GM18511 (cell line): ENCODE results near the gene MYO6.

Source experiments
- ATAC-seq: cut with Tn5 transposase; IDR thresholded peaks from one replicate; pipeline ENCODE4 v1.9.1; 2021; ENCODE audit warnings: mild to moderate bottlenecking, moderate library complexity; ENCODE audit not compliant: unreplicated experiment

The MYO6 gene

GRCh38 chr6:75819776-75820487, 70.9 kb downstream of the MYO6 start:
- ATAC-seq: no peak

- ATAC-seq: peak; percentile 87
Observed at GRCh38 chr6:75824160-75824559, 75.1 kb downstream of the MYO6 start.

DNA sequence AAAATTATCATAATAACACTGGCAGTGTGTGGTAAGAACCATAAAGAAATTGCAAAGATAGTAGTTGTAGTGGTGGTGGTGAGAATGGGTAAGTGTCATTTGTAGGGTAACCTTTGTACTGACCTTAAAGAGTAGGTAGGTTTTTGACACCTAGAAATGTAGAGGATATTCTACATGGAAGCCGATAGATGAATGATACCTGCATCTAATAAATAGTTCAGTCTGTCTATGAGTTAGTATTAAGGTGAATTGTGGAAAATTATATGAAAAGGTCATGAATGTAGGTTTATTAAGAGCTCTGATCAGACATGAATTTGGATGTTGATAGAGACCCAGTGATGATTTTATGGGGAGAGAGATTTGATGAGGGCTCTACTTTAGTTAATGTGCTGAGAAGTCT, 78.1 kb downstream of the MYO6 start:
- ATAC-seq: no peak

DNA sequence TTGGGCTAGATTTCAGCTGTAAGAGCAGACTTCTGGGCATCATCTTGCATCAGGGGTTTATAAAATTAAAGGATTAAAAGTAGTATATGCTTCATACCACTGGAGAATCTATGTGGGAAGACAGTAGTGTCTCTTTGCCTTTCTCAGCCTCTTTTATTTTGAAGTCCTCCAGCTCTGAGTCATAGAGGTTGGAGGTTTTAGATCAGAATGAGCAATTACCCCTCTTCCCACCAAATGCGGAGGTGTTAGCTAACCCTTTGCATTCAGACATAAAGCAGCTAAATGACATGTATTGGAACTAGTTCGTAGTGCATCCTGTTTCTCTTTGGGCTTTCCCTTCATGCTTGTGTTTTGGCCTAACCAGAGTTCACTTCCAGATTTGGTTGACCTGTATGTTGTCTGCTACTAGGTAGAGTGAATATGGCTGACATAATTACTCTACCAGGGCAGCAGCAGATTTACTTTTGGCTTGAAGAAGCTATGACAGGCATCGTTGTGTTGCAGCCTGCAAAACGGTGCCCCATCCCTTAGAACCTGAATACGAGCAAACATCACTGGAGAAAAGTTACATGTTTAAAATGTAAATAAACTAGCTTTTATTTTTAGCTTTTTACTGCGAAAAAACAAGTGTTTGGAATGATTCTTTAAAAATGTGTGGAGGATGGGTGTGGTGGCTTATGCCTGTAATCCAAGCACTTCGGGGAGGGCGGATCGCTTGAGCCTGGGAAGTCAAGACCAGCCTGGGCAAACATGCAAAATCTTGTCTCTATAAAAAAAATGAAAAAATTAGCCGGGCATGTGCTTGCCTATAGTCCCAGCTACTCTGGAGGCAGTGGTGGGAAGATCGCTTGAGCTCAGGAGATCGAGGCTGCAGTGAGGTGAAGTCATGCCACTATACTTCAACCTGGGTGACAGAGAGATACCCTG, 82.2 kb downstream of the MYO6 start:
- no peak for ATAC-seq

GRCh38 chr6:75834447-75834846, 85.4 kb downstream of the MYO6 start:
- ATAC-seq: no peak

DNA sequence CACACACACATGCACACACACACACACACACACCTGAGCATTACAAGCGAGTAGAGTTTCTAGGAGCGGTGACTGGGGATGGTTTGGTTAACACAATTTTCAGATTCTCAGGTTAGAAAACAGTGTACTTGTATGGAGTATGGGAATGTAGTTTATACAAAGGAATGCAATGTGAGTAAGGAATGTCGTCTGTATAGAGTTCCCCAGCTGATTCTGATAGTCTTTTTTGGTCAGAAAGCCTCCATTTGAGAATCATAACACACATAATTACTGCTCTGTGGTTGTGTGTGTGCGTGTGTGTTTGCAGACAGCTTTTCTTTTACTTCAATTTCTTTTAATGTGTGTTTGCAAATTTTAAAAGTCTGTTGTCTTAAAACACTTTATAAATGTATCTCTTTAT, 93.2 kb downstream of the MYO6 start:
- no peak for ATAC-seq

DNA sequence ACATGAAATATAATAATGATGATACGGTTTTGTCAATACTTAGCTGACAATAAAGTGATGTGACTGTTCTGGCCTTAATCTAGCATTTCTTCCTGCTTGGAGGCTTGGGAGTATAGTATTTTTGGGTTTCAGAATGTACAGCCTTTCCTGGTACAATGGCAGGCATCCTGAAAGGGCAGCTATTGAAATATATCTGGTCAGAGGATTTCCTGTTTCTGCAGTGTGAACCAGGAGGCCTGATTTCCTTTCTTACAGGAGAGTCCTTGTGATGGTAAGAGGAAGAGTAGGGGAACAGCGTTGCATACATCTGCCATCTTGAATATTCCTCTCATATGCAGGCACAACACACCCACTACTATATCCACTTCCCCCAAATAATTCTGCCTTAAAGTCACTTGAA, 93.7 kb downstream of the MYO6 start:
- no peak for ATAC-seq

DNA sequence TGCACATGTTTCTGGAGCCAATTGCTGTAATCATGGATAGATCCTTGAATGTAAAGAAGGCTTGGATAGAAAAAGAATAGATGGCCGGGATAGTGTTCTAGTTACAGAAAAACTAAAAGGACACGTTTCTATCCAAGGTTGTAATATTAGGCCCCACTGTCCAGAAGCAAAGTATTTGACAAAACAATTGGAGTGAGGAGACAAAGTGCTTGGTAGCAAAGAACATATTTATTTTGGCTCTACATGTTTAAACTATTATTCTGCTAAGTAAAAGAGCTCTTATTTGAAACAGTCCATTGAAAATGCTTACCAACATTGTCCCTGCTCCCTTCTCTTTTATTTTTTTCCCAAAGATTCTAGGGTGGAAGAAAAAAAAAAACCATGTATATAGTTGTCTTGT, 94.4 kb downstream of the MYO6 start:
- no peak for ATAC-seq

- no peak for ATAC-seq
Observed at GRCh38 chr6:75848274-75848673, 99.2 kb downstream of the MYO6 start.

DNA sequence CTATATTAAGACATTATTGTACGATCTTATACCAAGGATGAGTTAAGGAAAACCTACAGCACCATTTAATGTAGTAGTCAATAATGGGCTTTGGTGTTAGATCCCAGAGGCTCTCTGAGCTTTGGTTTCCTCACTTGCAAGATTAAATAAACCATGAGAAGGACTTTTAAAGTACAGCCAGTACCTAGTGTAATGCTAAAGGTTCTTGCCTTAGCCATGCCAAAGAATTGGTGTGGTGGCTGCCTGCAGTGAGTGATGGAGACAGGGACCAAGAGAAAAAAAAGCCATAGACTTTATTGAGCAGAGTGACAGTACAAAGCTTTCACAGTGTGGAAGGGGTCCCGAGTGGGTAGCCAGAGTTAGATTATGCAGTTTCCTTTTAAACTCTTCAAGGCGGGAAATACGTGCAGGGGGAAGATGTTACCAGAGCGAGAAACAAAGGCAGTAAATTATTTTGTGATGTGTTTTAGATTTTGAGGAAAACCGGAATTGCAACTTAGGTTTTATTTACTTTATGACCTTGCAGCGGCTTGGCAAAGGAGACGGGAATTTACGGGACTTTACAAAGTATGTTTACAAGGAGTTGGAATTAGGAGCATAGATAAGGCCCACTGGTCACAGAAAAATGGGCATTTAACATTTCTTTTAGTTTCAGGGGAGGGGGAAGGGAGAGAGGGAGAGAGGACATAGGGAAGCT, 100.4 kb downstream of the MYO6 start:
- ATAC-seq: no peak

DNA sequence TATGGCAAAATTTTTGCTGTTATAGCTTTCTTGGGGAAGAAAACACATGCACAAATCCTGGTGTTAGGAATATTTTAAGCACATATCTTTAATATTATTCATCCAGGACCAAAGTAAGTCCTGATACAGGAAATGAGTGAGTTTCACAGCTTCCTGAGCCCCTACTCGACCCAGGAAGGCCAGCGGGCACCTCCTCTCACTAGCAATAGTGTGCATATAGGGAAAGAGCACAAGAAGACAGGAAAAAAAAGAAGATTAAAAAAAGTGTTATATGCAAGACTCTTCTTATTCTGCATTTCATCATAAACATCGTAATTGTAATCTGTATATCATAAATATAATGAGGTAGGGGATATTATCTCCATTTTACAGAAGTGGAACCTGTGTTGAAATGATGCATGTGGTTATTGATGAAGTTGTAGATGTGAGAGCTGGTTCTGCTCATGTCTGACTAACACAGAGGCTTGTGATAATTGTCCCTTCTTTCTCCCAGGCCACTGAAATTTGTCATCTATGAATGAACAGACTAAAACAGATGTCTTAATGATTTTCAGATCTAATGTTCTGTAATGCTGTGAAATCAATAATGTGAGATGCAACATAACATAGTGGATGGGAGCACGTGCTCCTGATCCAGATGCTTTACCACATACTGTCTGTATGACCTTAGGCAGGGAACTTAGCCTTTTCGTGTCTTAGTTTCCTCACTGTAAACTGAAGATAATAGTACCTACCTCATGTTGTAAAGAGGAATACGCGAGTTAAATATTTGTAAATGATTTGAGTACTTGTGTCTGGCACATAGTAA, 101.2 kb downstream of the MYO6 start:
- ATAC-seq: no peak

DNA sequence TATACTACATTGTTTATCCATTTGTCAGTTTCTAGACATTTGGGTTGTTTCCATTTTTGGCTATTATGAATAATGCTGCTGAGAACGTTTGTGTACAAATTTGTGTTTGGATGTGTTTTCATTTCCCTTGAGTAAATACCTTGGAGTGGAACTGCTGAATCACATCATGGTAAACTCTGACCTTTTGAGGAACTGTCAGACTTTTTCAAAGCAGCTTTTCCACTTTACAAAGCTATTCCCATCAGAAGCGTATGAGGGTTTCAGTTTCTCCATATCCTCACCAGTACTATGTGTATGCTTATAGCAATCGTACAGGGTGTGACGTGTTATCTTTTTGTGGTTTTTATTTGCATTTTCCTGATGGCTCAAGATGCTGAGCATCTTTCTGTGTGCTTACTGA, 103.7 kb downstream of the MYO6 start:
- ATAC-seq: no peak

DNA sequence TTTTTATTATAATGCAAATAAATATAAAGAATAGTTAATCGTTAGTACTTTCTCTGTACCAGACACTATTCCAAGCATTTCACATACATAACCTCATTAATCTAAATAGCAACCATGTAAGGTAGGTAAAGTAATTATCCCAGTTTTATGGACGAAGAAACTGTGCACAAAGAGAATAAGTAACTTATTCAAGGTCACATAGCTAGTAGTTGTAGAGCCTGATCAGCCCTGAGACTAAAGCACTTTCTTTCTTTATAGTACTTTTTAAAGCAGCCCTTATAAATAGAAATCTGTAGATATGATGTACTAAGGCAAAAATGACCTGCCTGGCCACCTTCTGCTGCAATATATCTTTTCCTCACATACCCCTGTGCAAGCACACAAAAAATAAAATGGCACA, 104.8 kb downstream of the MYO6 start:
- no peak for ATAC-seq

DNA sequence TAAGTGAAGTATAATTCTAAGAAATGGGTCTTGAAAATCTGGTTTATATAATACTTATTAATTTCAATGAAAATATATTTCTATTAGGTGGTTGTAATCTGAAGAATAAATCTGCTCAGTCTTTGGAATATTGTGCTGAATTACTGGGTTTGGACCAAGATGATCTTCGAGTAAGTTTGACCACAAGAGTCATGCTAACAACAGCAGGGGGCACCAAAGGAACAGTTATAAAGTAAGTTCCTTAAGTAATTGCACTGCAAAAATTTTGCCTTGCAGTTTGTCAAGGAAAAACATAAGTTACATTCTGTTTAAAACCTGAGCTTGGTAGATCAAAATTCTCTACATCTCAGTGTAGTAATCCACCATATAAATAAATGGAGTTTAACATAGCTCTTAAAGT, 106.0 kb downstream of the MYO6 start:
- ATAC-seq: no peak

DNA sequence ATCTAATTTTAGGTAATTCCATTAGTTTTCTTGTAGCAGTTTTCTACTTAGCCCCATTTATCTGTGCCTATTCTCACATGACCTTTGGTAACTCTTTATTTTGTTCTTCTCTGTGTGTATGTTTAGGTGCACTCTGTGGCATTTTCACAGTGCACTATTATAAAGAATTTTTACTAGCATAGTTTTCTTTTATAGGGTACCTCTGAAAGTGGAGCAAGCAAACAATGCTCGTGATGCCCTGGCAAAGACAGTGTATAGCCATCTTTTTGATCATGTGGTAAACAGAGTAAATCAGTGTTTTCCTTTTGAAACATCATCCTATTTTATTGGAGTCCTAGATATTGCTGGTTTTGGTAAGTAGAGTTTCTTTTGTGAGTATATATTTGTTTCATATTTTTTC, 107.9 kb downstream of the MYO6 start:
- ATAC-seq: no peak

- ATAC-seq: no peak
Observed at GRCh38 chr6:75863001-75863400, 114.0 kb downstream of the MYO6 start.

DNA sequence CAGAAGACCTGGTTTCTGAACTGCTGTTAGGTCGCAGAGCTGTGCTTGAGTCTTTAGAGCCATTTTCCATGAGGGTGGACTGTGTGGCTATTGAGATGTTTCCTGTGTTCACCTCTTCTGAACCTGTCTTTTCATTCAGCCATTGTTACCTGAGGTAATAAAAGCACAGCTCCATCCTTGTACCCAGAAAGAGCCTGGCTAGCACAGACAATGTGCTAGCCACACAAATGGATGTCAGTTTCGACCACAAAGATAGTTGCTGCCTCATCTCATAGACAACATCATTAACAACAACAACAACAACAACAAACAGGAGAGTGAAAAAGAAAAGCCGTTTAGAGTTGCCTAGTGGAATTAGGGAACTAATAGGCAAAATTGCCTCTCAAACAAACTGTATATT, 114.7 kb downstream of the MYO6 start:
- ATAC-seq: no peak

GRCh38 chr6:75864446-75864845, 115.4 kb downstream of the MYO6 start:
- ATAC-seq: no peak

DNA sequence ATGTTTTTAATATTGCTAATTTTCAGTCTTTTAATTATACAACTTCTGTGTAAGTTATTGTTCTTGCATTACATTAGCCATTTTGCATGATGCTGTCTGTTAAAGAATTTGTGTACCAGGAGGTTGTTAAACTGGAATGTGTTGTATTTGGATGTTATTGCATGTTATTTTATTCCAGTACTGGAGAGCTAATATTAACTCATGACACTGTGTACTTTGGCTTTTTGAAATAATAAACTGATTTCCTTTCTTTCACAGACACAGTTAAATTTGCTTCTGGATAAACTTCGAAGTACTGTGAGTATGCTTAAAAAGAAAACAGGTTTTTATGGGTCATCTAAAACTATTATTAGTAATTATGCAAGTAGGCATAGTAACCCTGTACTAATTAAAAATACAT, 121.3 kb downstream of the MYO6 start:
- ATAC-seq: no peak

GRCh38 chr6:75874224-75874623, 125.2 kb downstream of the MYO6 start:
- ATAC-seq: no peak

- no peak for ATAC-seq
Observed at GRCh38 chr6:75876152-75876551, 127.1 kb downstream of the MYO6 start.
